Fibroblast of upper back skin (primary cell): Measurements from ENCODE around the gene DDAH2.
"Not testable (repeated sequence)": the region's sequence is repeated elsewhere in the genome, so short reads cannot be mapped to it uniquely, and the experiment has no call there.

Source experiments
- DNase-seq: peaks from one replicate; pipeline ENCODE4 v3.0.0-alpha.2; 2013

The DDAH2 gene

DNA sequence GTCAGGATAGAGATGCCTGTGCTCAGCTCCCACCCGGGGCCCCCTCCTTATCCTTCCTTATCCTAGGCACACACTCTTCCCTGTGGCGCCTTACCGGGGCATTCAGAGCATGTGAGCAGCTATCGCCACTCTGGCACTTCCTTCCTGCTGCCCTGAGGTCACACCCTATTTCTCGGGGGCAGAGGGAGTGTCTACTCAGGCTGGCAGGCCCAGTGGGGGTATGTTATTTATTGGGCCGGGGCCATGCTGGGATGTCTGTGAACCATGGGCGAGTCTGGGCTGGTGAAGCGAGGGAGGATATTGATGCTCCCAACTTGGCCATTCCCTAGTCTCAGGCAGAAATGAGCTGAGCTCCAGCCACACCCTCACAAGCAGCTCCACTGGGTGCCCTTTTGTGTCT is 17.9 kb downstream of the DDAH2 start:
- no peak for DNase-seq

GRCh38 chr6:31710523-31711219 is 18.4 kb downstream of the DDAH2 start:
- DNase-seq, result no peak

GRCh38 chr6:31709157-31709556 is 19.9 kb downstream of the DDAH2 start:
- DNase-seq, result not testable (repeated sequence)

GRCh38 chr6:31708224-31708623 is 20.9 kb downstream of the DDAH2 start:
- no peak for DNase-seq

DNA sequence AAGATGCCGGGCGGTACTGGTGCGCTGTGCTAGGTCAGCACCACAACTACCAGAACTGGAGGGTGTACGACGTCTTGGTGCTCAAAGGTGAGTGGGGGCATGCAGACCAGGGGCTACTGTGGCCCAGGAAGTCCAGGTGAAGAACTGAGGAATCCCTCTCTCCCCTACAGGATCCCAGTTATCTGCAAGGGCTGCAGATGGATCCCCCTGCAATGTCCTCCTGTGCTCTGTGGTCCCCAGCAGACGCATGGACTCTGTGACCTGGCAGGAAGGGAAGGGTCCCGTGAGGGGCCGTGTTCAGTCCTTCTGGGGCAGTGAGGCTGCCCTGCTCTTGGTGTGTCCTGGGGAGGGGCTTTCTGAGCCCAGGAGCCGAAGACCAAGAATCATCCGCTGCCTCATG is 21.4 kb downstream of the DDAH2 start:
- no peak for DNase-seq

GRCh38 chr6:31706599-31706998 is 22.5 kb downstream of the DDAH2 start, which contains the start of gene LY6G6F:
Gene LY6G6F, plus strand, starts transcription at chr6:31706866. Its CDS starts 41 bp downstream, at chr6:31706907.
- DNase-seq, result no peak

DNA sequence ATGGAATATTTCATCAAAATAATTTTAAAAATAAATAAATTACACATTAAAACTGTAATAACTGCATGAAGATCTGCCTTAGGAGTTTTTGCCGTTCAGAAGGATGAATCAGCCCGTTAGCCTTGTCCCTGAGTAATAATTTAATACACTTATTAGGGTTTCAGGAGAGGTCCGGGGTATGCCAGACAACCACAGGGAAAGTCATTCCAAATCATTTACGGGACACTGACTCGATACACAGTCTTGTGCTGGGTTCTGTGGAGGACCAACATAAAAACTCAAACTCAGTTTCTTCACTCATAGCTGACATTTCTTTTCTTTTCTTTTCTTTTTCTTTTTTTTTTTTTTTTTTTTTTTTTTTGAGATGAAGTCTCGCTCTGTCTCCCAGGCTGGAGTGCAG is 23.2 kb downstream of the DDAH2 start:
- DNase-seq, result no peak

- peak; percentile 98 for DNase-seq
These were observed 26.0 kb downstream of the DDAH2 start, which contains the start of gene ABHD16A for GRCh38 chr6:31702819-31703716. Gene ABHD16A, minus strand, starts transcription at chr6:31703324. Its CDS starts 43 bp downstream, at chr6:31703281.

- DNase-seq, result no peak
These were observed 26.7 kb downstream of the DDAH2 start for GRCh38 chr6:31702405-31702818.

DNA sequence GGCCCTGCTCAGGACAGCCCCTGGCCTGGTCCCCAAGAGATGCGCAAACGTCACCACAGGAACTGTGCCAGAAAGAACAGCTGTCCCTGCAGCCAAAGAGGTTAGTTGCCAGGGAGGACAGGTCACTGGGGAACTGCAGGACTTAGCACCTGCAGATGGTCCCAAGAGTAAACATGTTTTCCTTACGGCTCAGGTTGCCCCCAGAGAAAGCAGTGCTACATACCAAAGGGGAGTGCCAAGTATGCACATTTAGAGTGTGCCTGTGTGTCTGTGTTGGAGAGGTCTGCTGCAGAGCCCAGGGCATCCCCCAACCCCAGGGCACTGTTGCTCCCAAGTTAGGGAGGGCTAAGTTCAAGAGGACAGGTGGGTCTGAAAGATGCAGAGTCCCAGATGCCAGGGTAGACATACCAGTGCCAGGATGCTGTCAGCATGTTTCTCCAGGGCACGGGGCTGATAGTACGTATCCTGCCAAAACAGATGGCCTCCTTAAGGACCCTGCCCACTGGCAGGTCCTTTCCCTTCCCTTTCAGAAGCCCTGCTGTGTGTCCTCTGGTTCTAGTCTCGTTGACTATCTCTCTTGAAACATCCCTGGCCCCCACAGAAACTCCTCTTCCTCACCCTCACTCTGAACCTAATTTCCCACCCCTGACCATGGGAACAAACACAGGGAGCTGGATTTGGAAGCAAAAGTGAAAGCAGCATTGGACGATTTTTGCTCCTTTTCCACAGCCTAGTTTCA is 27.3 kb downstream of the DDAH2 start:
- no peak for DNase-seq

- DNase-seq, result no peak
These were observed 28.2 kb downstream of the DDAH2 start for GRCh38 chr6:31700740-31701401.

DNA sequence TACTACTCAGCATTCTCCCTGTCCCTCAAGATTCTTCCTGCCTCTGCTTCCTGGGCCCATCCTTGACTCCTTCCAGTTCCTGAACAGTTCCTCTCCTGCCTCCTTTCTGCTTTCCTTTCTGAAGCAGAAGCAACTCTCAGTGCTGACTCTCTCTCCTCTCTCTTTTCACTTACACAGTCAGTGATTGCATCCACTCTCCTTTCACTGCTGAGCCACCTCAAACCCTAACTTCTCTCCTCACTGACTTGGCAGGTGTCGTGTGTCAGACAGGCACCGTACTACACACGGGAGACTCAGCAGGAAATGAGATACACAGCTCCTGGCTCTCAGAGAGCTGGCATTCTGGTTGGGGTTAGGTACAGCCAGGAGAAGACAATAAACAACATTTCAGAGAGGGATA is 31.5 kb downstream of the DDAH2 start:
- DNase-seq, result no peak

- DNase-seq, result no peak
These were observed 35.6 kb downstream of the DDAH2 start for GRCh38 chr6:31693535-31693934.

- DNase-seq, result no peak
These were observed 36.2 kb downstream of the DDAH2 start for GRCh38 chr6:31692886-31693285.

DNA sequence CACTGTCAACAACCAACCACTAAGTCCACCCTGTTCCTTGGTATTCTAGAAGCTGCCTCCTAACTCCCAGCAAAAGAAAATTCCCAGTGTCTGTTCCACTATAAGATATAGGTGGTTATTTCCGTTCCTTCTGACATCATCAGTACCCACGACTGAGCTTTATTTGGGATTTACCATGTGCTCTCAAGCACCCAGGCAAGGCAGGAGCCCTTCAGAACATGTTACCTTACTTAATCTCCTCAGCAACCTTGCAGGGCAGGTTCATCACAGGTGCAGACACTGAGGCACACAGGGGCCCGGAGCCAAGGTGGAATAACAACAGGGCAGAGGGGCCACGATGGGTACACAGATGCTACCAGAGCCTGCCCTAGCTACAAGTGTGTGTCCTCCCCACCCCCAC is 36.7 kb downstream of the DDAH2 start:
- DNase-seq, result no peak

DNA sequence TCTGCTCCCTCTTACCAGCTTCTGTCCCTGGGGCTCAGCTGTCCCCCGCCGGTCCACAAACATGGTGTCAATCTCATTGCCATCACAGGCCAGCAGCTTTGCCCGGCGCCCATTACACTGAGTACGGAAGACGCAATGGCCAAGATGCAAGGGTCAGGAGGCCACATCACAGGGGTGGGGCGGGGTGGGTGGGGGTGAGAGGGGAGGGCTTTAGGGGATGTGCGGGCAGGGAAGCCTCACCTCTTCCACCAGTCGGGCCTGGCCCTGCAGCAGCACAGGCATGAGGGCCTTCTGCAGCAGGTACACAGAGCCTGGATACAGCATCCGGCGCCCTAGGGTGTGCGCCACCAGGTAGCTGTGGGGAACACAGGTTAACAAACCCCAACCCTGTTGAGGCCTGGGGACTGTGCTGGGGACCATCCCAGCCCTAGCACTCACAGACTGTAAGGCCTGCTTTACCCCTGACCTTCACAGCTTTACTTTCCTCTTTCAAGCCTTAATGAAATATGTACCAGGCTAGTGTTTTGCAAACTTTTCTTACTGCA is 37.5 kb downstream of the DDAH2 start:
- no peak for DNase-seq

DNA sequence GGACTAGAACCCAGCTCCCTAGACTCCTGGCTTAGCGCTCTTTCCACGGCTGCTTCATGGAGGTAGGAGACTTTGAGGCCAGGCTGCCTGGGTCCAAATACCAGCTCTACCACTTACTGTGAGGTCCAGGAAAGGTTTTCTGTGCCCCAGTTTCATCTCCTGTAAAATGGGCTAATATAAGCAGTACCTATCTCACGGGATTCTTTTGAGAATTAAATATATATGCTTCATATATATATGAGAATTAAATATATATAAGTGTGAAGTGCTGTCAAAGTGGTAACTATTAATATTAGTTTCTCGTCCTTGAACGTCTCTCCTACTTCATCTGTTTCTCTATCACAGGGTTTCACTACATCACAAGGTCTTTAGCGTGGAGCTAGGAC is 38.0 kb downstream of the DDAH2 start:
- DNase-seq, result no peak

- DNase-seq, result no peak
These were observed 38.6 kb downstream of the DDAH2 start for GRCh38 chr6:31690231-31691077.

DNA sequence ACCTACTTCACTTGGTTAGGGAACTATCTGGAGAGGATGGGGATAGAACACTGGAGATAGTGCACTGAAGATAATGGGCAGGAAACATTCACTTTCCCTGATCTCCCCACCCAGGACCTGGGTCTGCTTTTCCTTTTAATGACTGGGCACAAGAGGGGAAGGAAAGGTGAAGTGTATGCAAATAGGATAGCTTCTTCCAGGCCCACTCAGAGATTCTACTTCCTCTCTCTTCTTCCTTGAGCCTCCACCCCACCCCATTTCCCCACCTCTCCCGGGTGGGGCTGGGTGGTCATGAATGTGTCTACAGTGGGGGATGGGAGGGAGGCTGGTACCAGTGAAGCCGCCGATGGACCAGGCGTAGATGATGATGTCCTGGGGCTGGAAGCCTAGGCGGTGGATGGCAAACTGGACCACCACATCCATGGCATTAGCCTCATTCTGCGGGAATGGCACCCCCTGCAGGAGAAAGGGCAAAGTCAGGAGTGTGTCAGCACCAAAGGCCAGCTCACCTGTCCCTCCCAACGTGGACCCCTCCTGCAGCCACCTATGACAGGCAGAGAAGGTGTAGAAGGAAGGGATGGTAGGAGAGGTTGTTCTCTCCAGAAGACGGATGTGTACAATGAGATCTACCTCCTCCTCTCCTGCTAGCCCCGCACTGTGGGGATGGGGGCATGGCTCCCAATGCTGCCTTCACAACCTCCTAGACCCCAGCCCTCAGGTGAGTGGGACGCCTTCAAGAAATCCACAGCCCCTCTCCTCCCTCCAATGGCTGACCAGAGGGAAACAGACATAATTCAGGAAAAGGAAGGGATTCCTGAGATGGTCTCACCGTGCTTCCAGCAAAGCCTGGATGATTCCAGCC is 39.6 kb downstream of the DDAH2 start:
- DNase-seq, result no peak
